ENCODE data around the gene FZD10.

Gene FZD10, protein sequence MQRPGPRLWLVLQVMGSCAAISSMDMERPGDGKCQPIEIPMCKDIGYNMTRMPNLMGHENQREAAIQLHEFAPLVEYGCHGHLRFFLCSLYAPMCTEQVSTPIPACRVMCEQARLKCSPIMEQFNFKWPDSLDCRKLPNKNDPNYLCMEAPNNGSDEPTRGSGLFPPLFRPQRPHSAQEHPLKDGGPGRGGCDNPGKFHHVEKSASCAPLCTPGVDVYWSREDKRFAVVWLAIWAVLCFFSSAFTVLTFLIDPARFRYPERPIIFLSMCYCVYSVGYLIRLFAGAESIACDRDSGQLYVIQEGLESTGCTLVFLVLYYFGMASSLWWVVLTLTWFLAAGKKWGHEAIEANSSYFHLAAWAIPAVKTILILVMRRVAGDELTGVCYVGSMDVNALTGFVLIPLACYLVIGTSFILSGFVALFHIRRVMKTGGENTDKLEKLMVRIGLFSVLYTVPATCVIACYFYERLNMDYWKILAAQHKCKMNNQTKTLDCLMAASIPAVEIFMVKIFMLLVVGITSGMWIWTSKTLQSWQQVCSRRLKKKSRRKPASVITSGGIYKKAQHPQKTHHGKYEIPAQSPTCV

DNA sequence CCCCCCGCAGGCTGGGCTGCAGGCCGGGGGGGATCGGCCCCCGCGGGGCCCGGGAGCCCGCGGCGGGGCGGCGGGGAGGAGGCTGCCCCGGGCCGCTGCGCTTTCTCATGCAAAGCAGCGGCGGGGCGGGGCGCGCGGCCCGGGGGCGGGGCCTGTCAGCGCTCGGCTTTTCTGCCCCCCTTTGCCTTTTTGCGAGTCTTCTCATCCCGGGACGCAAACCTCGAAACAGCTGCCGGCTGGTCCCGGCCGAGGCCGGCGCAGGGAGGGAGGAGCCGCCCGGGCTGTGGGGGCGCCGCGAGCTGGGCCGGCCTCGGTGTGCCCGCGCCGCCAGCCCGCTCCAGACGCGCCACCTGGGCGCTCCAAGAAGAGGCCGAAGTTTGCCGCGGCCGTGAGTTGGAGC lies at the start of gene FZD10:
Gene FZD10 (plus strand): TSS at position 198 of the 400 bp plus-strand sequence. CDS start 479 bp downstream, outside the sequence.
- DNase-seq, result no peak

DNA sequence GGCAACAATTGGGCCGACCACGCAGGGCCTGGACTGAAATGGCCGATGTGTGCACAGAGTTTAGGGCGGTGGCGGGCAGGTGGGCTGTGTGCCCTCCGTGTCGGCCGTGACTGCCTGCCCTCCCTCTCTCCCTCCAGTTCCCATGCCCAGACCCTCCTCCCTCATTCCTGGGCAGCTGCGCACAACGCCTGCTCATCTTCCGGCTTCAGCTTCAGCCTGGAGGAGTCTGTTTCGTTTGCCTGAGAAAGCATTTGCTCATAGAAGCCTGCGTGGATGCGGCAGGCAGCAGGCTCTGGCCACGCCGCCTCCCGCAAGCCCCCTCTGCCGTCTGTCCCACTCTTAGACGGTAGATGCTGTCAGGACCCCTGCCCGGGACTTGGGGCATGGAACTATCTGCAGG lies 47.3 kb upstream of the FZD10 start:
- no peak for DNase-seq

DNA sequence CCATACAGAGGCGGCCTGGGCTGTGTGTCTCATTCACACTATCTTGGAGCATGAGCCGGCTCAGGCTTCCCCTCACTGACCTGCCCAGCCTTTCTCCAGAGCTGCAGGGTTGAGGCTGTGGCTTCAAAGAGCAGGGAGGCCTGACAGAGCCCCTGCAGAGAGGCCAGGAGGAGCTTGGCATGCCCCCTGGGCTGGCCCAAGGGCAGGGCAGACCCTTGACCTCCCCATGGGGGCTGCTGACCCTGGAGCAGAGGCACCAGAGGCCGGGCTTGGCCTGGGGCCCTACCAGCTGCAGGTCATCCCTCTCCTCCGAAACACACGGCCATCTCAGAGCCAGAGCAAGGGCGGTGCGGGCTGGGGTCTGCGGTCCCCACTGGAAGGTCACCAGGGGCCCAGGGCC lies 46.6 kb upstream of the FZD10 start:
- no peak for DNase-seq

DNA sequence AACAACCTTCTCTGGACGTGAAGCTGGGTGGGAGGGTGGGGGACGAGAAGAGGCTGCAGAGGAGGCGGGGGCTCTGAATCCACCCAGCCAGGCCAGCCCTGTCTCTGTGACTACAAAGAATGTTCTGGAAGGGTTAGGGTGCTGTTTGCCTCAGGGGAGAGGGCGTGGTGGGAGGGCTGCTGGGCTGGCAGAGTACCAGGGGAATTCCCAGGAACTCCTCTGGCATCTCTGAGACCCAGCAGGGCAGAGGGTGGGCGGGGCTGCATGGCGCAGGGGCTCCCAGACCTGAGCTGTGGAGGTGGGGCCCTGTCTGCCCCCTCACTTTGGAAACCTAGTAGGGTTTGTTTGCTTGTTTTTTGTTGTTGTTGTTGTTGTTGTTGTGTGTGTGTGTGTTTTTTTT lies 45.5 kb upstream of the FZD10 start:
- no peak for DNase-seq

DNA sequence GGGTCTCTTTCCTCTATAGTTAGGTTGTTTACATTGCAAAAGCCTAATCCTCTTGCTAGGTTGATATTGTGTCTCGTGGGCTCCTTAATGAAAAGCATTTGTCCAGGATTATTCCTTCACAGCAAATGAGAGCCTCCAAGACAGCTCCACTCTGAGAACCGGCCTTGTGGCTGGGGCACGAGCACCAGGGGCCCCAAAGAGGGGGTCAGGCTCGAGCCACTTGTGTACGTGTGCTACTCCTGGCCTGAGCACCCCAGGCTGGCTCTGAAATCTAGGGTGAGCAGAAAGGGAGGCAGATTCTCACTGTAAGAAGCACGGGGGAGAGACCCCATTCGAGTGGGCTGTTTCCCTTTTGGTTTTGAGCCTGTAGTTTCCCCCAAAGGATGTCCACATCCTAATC lies 45.0 kb upstream of the FZD10 start:
- no peak for DNase-seq

DNA sequence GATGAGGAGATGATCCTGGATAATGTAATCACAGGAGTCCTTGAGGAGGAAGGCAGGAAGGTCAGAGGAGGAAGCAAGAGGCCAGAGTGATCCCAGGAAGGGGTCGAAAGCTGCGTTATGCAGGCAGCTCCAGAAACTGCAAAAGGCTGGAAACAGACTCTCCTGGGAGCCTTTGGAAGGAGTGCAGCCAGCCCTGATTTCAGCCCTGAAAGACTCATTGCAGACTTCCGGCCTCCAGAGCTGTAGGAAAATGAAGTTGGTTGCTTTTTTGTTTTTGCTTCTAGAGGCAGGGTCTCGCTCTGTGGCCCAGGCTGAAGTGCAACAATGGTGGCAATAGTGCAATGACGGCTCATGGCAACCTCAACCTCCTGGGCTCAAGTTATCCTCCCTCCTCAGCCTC lies 44.6 kb upstream of the FZD10 start:
- DNase-seq, result no peak

DNA sequence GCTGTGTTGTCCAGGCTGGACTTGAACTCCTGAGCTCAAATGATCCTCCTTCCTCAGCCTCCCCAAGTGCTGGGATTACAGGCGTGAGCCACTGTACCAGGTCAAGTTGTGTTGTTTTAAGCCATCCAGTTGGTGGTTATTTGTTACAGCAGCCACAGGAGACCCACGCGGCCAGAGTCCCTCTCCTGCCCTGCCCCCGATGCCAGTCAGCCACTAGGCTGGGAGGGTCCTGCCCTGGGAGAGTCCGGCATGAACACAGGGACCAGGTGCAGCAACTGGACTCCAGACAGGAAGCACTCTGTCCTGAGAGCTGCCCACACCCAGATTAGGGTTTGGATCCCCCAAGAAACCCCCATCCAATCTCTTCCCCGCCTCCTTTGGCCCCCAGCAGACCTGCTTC lies 44.1 kb upstream of the FZD10 start:
- DNase-seq, result no peak

DNA sequence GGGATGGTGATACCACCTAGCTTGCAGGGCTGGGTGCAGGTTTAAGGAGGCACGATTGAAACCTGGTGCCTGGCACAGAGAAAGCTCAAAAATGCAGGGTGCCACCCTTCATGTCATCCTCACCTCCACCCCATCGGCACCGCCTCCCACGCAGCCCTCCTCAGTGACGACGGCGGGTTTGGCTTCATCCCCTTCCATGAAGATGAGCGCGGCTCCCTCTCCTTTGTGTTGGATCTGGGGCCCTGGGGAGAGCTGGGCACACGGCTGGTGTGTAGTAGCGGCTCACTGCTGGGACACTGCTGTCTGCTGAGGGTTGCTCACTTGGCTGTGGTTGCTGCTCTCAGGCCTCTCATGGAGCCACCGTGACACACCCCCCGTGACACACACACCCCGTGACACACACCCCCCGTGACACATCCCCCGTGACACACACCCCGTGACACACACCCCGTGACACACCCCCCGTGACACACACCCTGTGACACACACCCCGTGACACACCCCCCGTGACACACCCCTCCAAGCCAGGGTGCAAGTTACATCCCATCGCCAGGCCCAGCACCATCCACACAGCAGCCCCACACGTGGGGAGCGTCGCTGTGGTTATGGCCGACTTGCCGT lies 42.9 kb upstream of the FZD10 start:
- no peak for DNase-seq

DNA sequence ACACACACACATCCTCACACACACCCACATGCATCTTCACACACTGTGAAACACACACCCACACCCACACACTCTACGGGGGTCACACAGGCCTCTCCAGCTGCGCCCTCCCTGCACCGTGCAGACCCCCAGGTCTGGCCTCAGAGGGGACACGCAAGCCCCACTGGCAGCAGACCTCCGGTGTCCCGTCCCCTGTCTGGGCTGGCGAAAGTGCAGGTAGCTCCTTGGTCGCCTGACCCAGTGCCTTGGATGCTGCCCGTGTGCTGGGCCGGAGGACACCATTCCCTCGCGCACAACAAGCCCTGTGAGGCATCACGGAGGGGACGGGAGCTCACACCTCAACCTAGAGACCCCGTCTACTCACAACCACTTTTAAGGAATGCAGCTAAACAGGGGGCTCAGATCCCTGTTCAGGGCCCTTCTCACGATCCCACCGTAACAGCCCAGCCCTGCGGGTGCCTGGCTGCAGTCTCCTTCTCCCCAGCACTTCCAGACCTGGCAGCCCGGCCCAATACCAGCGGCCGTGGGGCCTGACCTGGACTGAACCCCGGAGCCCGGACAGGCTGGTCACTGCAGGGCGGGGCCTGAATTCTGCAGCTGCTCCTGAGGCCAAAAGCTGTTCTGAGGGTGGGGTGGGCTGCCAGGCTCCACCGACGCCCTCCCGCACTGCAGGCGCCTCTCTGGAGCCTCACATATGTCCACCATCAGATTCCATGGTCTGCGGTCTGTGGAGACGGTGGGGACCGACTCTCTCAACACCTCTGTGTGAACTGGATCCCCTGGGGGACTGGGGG lies 42.1 kb upstream of the FZD10 start:
- no peak for DNase-seq

DNA sequence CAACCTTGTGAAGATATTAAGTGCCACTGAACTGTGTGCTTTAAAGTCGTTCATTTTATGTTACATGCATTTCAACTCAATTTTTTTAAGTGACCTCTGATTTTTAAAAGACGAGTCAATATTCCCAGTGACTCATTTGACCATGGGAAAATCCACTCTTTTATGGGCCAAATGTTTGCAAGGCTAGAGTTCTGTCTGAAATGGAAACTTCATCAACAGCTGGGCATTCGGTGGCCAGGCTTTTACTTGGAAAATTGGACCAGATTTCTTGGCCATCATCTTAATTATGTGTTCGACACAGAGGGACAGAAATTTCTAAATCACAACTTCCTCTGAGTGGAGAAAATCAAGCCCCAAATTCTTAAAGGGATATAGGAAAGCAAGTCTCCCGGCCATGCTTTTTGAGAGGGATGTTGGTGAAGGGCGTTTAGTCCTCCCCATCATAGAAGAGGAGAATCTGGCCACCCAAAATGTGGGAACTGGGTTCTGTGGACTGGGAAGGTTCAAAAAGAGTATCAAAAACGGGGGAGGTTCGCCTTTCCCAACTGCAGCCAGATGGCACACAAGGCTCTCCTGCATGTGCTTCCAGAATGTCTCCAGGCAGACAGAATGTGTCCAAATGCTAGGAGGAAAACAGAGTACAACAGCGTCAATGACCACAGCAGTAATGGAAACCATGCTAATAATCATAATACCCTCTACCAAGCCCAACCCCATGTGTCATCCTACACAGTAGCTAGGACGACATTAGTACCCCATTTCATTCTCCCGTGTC lies 40.9 kb upstream of the FZD10 start:
- no peak for DNase-seq

DNA sequence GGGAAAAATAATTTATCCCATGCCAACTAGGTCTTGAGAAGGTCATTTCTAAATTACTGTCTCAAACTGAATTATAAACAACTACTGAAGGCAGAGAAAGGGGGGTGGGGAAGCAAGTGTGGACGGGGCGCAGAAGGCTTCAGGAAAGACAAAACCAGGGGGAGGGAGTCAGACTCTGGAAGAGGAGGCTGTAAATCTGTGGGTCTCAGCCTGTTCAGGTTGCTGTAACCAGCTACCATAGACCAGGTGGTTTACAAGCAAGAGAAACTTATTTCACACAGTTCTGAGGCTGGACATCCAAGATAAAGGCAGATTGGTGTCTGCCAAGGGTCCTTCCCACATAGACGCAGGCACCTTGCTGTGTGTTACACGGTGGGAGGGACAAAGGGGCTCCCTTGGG lies 39.9 kb upstream of the FZD10 start:
- DNase-seq, result no peak

DNA sequence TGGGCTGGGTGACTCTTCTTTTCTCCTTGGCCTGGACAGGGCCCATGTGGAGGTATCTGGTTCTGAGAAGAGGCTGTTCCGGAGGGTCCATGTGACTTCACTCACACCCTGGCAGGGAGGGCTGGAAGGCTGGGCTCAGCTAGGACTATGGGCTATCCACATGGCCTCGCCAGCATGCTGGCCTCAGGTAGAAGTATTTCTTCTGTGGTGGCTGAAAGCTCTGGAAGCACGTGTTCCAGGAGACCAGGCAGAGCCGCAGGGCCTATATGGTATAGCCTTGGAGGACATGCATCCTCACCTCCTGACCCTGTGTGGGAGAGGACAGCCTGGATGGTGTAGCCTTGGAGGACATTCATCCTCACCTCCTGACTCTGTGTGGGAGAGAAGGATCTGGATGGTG lies 38.2 kb upstream of the FZD10 start:
- no peak for DNase-seq

DNA sequence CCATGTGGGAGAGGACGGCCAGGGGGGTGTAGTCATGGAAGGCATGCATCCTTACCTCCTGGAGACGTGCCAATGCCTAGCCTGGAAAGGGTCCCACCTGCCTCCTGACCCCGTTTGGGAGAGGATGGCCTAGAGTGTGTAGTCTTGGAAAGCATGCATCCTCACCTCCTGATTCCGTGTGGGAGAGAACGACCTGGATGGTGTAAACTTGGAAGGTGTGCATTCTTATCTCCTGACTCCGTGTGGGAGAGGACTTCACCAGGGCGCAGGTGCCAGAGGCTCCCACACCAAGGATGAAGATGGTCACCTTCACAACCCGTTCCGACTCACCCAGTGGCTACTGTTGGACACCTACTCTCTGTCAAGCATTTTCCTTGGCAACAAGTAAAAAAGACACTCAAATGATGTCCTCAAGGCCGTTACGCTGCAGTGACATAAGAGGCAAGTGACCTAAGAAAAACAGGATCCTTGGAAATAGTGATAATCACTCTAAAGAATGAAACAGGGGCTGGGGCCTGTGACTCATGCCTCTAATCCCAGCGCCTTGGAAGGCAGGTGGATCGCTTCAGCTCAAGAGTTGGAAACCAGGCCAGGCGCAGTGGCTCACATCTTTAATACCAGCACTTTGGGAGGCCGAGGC lies 37.5 kb upstream of the FZD10 start:
- DNase-seq, result no peak

DNA sequence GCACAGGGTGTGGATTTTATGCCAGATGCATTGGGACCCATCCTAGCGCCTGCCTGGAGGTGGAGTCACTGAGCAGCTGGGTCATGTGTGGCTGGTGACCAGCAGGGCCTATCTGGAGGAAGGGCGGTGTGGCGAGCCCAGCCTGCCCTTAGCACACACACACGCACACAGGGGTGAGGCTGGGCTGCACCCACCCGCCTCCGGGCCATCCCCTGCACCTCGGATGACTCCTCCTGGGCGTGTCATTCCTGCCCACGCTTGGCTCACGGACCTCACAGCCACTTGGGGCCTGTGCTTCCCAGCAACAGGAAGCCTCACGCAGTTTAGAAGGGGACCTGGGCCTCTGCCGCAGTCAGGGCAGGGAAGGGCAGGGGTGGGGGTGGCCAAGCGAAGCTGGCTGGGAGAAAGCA lies 36.2 kb upstream of the FZD10 start:
- no peak for DNase-seq

DNA sequence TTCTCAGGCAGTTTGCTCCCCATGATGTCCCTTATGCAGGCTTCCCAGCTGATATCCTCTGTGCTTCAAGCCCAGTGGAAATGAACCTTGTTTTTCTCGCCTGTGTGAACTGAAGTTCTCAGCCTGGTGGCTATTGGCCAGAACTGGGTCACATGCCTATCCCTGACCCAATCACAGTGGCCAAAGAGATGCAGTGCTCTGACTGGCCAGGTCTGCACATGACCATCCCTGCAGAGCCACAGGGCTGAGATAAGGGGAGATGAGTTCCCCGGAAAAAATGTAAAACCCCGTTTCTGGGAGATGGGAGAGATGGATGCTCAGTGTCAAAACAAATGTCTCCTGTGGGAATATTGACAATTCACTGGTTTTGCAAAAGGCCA lies 34.7 kb upstream of the FZD10 start:
- no peak for DNase-seq

DNA sequence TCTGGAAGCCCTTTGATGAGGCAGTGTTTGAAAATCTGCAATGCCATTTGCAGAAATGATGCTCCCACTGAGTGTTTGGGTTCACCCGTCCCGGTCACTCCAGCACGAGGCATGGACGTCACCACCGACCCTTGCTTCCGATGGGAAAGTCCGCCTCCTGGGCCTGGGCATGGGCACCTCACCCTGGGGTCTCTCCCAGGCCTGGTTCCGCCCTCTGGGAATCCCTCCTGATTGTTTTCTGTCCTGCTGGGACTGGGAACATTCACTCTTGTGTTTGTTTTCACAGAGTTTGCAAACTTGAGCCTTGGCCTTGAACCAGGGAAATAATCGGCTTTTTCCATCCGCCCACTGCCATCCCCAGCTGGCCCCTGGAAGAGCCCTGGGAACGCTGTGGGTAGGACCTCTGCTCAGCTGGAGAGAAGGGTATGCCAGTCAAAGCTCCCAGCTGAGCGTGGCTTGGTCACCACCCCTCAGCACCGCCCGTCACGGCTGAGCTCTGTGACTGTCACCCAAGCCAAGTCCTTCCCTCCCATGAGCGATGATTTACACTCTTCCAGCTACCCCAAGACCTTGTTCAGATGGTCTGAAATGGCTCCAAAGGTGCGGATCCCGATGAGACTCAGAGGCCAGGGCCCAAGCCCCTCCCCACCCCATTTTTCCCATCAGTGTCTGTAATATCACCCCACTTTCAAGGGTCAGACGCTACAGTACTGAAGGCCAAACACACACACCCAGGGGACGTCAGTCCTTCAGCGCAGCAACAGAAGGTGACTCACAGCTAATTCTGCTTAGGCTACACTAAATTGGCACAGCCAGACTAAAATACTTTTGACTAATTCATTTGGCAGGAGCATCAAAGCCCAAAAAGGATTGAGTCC lies 34.1 kb upstream of the FZD10 start:
- no peak for DNase-seq

DNA sequence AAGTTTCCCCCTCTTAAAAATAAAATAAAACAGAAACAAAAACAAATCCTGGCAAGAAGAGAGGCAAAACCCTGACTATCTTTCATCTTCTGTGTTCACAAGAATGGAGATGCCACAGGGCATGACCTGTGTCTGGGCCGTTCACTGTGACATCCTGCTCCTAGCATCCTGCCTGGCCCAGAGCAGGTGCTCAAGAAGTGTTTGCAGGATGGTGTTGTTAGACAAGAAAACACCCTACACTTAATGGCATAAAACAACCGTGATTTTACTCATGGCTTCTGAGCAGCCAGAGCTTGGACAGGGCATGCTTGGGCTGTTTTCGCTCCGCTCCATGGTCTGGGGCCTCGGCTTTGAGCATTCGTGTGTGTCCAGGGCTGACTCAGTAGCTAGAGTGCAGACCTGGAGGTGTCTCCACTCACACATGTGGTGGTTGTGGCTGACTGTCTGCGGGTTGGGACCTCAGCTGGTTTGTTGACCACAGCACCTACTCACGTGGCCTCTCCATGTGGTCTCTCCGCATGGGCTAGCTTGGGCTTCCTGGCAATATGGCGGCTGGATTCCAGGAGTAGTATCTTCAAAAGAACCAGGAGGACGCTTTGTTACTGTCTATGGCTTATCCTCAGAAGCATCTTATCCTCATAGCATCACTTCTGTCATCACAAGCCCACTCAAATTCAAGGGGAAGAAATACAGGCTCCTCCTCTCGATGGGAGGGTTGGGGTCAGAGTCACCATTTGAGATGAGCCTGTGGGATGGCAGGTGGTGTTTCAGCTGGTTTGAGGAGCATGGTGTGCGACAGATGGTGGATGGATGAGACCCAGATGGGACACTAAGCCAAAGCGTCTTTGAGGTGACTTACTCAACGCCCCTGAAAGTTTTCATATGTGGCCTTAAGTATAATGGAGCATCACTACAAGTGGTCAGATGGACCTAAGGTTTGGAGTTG lies 33.2 kb upstream of the FZD10 start:
- no peak for DNase-seq

DNA sequence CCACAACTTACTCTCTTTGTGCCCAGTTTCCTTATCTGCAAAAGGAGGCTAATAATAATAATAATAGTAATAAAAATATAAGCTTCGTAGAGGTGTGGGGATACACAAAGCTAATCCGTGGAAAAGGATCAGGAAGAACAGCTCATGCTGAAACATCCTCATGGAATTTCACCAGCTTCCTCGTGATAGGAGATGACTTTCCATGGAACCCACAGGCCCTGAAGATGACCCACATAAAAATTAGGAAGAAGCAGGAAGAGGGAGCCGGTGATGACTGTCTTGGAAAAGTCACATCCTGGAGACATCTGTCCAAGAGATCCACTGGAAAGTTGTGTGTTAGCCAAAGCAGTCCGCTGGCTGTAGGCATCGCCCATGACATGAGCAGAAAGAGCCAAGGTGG lies 31.9 kb upstream of the FZD10 start:
- DNase-seq, result no peak

DNA sequence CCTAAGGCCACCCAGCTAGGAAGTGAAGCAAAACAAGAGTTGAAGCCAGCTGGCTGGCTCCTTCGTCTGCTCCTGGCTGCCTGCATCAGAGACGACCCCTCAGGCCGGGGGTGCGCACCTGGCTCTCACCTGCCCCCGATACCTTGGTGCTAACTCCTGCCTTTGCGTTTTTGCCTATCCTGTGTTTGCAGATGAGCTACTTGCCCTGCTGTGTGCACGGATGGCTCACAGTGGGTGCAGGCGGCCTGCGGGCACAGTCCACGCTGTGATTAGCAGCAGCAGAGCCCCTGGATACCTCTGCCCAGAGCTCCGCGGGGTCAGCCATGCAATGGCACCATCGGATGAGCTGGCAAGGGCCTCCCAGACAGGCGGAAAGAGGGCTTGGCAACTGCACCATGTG lies 31.2 kb upstream of the FZD10 start:
- no peak for DNase-seq

DNA sequence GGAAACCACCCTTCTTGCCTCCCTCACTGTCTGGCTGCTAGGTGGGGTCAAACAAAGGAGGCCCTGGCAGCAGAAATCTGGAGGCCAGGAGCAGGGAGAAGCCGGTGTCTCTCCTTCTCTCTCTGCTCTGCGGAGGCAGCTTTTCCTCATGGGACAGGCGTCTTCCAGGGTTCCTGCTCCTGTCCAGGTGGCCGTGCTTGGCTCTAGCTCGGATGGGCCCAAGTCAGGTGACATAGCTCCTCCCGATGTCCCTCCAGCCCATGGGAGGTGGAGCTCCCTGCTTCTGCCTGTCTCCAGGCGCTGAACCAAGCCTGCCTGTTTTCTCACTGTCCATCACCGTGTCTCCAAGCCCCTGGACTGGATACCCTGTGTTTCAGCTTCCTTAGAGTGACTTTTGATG lies 30.5 kb upstream of the FZD10 start:
- DNase-seq, result no peak
